Spleen (tissue), 7 donors: ENCODE results near the gene ASCC3.

Source experiments
- POLR2A ChIP-seq, 3 donors: fragments of 450-650 bp; IDR thresholded peaks; one replicate each; pipeline ENCODE4 v1.5.1; 2017; ENCODE audit warnings: antibody characterized with exemption in 3 of 3, mild to moderate bottlenecking in 1 of 3
- POLR2AphosphoS5 ChIP-seq, 3 donors: sonication (generic); formaldehyde crosslinking; IDR thresholded peaks; one replicate each; pipeline ENCODE4 v1.5.1; 2017; ENCODE audit warnings: antibody characterized with exemption in 3 of 3
- TF ChIP-seq, protein P1 (sequence below), 11 experiments: fragments of 200-600 bp in 7 of 11; fragments of 450-650 bp in 4 of 11; sonication (generic) in 4 of 11; IDR thresholded peaks in 8 of 11; conservative IDR thresholded peaks in 3 of 11; 1 replicate in 7 of 11; 2 replicates in 4 of 11; pipeline versions ENCODE4 v1.4.0 to v1.8.0; 2016 to 2021; ENCODE audit warnings: antibody characterized with exemption in 11 of 11, inconsistent platforms in 4 of 11, mild to moderate bottlenecking in 1 of 11
- donor health status: DM: no; HTN: no; CAD: no; lungs with moderate emphysema.
- donor health status: DM: no; HTN: no; CAD: no.
- donor health status: DM: no; HTN: no; CAD: no.

DNA sequence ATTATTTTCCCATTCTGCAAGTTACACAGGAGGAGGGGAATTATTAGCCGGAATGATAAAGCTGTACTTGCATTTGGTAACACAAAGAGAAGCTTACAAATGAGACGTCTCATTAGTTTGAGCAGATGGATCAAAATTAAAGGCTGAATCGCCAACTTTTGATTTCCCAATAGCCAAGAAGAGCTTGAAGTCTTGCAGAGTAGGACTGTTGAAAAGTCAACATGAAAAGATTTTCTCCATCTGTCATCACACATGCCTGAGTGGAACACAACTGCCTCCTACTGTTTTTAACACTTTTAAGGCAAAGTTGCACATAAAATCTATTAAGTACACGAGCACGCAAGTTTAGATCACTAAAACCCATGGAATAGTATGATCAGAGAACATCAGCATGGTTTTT, 176.2 kb downstream of the ASCC3 start:
- TF ChIP-seq, protein P1, sequence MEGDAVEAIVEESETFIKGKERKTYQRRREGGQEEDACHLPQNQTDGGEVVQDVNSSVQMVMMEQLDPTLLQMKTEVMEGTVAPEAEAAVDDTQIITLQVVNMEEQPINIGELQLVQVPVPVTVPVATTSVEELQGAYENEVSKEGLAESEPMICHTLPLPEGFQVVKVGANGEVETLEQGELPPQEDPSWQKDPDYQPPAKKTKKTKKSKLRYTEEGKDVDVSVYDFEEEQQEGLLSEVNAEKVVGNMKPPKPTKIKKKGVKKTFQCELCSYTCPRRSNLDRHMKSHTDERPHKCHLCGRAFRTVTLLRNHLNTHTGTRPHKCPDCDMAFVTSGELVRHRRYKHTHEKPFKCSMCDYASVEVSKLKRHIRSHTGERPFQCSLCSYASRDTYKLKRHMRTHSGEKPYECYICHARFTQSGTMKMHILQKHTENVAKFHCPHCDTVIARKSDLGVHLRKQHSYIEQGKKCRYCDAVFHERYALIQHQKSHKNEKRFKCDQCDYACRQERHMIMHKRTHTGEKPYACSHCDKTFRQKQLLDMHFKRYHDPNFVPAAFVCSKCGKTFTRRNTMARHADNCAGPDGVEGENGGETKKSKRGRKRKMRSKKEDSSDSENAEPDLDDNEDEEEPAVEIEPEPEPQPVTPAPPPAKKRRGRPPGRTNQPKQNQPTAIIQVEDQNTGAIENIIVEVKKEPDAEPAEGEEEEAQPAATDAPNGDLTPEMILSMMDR (IDR thresholded peaks at IDR 0.05 in 8 of 11, conservative IDR thresholded peaks at IDR 0.05 in 3 of 11): no peak
- TF ChIP-seq POLR2AphosphoS5 (IDR thresholded peaks at IDR 0.05): no peak
- no peak for TF ChIP-seq POLR2A (IDR thresholded peaks at IDR 0.05)
